Activated CD4-positive, alpha-beta T cell treated with anti-CD3 and anti-CD28 coated beads, Interleukin-2, amount 50 U/mL, for 4 hours (primary cell): ENCODE results near the gene TAAR2.
"Not testable (repeated sequence)": the region's sequence is repeated elsewhere in the genome, so short reads cannot be mapped to it uniquely, and the experiment has no call there.

Experiments
- DNase-seq, 2 experiments: peaks; one replicate each; pipeline ENCODE4 v3.0.0-alpha.2; 2020

Gene TAAR2, protein sequence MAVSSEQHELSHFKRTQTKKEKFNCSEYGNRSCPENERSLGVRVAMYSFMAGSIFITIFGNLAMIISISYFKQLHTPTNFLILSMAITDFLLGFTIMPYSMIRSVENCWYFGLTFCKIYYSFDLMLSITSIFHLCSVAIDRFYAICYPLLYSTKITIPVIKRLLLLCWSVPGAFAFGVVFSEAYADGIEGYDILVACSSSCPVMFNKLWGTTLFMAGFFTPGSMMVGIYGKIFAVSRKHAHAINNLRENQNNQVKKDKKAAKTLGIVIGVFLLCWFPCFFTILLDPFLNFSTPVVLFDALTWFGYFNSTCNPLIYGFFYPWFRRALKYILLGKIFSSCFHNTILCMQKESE

DNA sequence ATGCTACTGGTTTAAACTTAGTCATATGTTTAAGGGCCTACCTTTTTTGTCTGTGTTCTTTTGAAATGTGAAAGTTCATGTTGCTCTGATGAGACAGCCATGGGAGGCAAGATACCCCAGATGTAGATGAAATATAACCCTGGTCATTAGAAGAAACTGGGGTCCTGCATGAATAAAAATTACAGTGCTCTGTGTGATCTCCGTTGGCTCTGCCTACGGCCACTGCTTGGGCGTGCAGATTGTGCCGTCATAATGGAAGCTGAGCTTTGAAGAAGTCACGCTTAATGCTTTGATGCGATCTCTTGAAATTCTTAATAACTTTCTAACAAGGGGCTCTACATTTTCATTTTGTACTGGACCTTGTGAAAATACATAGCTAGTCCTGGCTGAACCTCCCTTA, at the start of gene TAAR2:
Gene TAAR2 (minus strand): TSS at position 101 of the 400 bp plus-strand sequence. CDS start 0 bp downstream, at position 101.
- no peak for DNase-seq

DNA sequence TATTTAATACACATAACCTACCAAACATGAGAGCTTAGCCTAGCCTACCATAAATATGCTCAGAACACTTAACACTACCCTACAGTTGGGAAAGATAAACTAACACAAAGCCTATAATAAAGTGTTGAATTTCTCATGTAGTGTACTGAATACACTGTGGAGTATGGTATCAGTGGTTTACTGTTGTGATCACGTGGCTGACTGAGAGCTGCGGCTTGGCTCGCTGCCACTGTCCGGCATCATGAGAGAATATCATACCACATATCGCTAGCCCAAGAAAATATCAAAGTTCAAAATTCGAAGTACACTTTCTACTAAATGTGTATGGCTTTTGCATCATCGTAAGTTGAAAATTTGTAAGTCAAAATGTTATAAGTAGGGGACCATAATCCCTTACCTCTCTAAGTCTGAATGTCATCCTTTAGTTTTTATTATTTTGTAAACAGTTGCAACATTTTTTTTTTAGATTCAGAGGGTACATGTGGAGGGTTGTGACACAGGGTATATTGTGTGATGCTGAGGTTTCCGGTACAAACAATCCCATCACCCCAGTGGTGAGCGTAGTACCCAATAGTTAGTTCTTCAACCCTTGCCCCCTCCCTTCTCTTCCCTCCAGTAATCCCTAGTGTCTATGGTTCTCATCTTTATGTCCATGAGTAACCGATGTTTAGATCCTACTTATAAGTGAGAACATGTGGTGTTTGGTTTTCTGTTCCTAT, 49.5 kb upstream of the TAAR2 start:
- DNase-seq = no peak

- no peak for DNase-seq
Measured at GRCh38 chr6:132671295-132671694, 47.2 kb upstream of the TAAR2 start.

- DNase-seq = no peak
Measured at GRCh38 chr6:132669690-132670291, 45.7 kb upstream of the TAAR2 start.

DNA sequence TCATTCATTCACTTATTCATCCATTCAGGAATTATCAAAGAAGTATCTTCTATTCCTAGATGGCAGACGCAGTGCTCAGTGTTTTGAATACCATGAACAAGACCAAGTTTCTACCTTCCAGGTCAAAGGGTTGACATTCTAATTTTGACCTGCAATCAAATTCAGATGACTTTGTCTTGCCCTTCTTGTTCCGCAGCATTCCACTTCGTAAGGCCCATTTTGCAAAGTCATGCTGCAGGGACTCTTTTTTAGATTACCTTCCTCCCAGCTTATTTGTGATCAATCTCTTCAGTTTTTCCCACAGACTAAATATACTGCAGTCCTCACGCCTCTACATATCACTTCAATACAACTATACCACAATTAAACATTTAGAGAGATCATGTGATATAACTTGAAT, 42.0 kb upstream of the TAAR2 start:
- no peak for DNase-seq

- no peak for DNase-seq
Measured at GRCh38 chr6:132664309-132665034, 40.4 kb upstream of the TAAR2 start.

GRCh38 chr6:132663661-132664060, 39.6 kb upstream of the TAAR2 start:
- DNase-seq = no peak

GRCh38 chr6:132661906-132662305, 37.8 kb upstream of the TAAR2 start:
- DNase-seq = no peak

GRCh38 chr6:132659082-132659481, 35.0 kb upstream of the TAAR2 start, which contains the start of gene TAAR1:
TAAR1 (minus strand) TSS chr6:132659182; CDS start chr6:132646003, 13,179 bp downstream.
- DNase-seq = no peak

DNA sequence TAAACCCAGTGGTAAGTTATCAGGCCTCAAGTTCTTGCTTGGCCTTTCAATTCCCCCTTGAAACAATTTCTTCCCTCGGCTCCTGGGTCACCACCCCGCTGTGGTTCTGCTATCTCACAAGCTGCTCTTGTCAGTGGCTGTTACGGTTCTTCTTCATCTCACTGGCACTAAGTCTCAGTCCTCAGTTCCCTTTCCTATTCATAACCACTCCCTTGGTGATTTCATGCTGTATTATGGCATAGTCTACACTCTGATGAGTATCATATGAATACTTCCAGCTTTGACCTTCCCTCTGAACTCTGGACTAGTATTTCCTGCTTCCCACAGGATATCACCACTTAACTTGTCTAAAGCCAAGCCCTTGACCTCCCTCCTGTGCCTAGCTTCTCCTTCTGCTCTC, 27.0 kb upstream of the TAAR2 start:
- no peak for DNase-seq

- DNase-seq = no peak
Measured at GRCh38 chr6:132650429-132650828, 26.4 kb upstream of the TAAR2 start.

GRCh38 chr6:132648828-132649227, 24.8 kb upstream of the TAAR2 start:
- no peak for DNase-seq

DNA sequence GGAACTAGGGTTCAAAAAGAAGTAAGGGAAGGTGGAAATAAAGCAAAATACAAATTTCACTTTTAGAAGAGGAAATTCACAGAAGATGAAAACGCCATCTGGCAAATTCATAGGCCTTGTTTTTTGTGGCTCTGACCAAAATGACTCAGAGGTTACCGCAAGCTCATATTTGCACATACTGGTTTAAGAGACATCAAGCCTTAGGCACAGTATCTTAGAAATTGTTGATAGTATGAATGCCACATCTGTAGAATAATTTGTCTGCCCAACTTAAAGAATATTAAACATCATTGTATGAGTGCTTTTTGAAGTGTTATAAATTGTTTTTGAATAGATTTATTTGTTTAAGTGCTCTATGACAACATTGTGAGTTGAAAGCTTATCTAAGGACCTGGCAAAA, 24.3 kb upstream of the TAAR2 start:
- DNase-seq = no peak

DNA sequence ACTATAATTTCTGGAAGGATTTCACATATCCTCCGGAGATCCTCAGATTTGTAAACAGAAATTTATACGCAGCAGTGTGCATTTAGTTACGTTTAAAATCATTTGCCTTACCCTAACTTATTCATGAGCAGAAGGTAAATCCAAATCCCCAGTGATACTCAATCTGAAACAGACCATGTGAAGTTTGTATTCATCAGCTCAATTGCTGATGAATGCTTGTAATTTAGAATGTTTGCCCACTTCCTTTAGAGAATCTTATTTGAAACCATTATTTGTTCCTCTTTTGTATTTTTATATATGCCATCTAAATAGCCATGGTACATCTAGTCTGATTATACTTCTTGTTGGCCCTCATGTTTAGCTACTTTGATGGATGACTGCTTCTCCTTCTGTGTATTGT, 19.5 kb upstream of the TAAR2 start:
- no peak for DNase-seq

GRCh38 chr6:132637135-132637534, 13.1 kb upstream of the TAAR2 start:
- DNase-seq = not testable (repeated sequence)

DNA sequence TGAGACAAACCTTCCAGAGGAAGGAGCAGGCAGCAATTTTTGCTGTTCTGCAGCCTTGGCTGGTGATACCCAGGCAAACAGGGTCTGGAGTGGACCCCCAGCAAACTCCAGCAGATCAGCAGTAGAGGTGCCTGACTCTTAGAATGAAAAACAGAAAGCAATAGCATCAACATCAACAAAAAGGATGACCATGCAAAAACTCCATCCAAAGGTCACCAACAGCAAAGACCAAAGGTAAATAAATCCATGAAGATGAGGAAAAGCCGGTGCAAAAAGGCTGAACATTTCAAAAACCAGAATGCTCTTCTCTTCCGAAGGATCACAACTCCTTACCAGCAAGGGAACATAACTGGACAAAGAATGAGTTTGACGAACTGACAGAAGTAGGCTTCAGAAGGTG, 11.8 kb upstream of the TAAR2 start:
- not testable (repeated sequence) for DNase-seq

GRCh38 chr6:132635288-132635687, 11.2 kb upstream of the TAAR2 start:
- DNase-seq = not testable (repeated sequence)

DNA sequence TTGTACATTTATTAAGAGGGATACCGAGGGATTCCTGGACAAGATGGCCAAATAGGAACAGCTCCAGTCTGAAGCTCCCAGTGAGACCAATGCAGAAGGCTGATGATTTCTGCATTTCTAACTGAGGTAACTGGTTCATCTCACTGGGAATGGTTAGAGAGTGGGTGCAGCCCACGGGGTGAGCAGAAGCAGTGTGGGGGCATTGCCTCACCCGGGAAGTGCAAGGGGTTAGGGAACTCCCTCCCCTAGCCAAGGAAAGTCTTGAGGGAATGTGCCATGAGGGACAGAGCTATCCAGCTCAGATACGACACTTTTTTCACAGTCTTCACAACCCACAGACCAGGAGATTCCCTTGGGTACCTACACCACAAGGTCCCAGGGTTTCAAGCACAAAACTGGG, 10.7 kb upstream of the TAAR2 start:
- no peak for DNase-seq

DNA sequence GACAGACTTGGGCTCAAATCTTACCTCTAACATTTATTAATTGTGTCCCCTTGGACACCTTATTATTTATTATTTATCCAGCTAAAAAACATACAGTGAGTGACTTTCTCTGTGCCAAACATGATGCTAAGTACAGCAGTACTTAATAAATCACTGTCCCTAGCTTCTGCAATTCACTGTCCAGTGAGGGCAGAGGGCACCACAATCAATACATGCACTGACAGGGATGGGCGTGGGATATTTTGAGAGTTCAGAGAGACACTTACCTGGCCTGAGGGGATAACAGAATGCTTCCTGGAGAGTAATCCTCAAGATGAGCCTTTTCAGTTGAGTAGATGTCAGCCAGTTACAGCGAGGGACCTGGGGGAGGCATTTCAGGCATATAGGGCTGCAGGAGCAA, 9.3 kb upstream of the TAAR2 start:
- DNase-seq = no peak

DNA sequence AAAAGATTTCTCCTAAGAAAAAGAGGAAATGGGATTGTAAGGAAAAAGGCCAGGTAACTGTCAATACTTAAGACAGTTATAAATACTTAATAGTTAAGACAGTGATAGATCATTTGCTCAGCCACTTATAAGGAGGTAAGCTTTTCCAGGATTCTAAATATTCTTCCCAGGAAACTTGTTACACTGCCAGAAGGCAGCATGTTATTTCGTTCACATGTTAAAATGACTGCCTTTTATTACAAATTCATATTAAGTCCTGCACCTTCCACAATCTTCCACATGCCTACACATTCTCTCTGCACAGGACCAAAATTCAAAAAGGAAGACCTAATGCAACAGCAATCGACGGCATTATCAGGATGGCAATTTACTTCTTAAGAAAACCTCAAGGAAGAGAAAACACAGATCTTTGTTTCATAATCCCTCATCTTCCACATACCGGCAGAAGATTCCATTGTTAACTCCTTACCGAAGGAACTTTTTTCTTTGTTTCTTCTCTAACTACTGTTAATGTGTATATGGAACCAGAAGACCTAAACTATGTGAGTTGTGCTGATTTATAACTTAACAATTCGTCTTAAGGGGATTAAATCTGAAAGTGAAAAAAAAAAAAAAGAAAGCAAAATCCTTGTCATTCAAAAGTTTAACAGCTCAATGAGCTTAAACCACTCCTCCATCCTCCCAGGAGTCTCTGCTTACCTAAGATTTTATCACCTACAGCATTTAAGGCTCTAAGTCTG, 799 bp downstream of the TAAR2 start:
- no peak for DNase-seq

- DNase-seq = no peak
Measured at GRCh38 chr6:132616677-132617076, 7.4 kb downstream of the TAAR2 start.

GRCh38 chr6:132614554-132614953, 9.5 kb downstream of the TAAR2 start:
- no peak for DNase-seq
